NCI-H345 (cell line): Measurements from ENCODE around the gene RBM43.
A peak's percentile ranks its signal among the peaks of the same experiment; 100 is the strongest.
"Not testable (repeated sequence)": the region's sequence is repeated elsewhere in the genome, so short reads cannot be mapped to it uniquely, and the experiment has no call there.

ENCODE experiments used
- DNase-seq: peaks from one replicate; lab custom pipeline; 2025; lab: John Stamatoyannopoulos, UW

The RBM43 gene

DNA sequence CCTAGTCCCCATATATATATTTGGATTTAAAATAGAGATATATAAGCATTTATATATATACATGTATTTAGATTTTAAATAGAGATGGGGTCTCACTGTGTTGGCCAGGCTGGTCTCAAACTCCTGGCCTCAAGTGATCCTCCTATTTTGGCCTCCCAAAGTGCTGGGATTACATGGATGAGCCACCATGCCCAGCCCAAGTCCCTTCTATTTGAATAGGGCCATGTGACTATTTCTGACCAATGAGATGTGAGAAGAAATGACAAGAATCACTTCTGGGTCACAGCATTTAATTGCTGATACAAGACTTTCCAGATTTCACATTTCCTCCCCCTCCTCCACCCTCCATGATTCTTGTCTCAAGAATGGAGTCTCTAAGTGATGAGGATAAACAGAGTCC, 6.4 kb upstream of the RBM43 start:
- no peak for DNase-seq

DNA sequence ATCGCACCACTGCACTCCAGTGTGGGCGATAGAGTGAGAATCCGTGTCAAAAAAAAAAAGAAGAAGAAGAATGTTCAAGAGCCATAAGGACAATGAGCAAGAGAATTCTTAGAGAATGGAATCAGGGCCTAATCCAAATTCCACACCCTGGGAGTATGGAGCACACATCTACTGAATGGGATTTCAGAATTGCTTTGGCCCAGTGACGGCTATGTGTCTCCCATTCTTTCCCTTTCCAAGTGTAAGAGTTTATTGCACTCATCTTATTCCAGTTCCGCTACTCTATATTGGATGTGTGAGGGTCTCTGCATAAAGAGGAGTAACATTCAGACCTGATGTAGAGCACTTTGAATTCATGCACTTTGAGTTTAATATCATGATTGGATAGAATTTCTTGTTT, 5.9 kb upstream of the RBM43 start:
- no peak for DNase-seq

GRCh38 chr2:151265991-151266390, 4.3 kb upstream of the RBM43 start:
- no peak for DNase-seq

- DNase-seq: peak; percentile 14
These were observed 2.6 kb upstream of the RBM43 start for GRCh38 chr2:151264157-151264825.

DNA sequence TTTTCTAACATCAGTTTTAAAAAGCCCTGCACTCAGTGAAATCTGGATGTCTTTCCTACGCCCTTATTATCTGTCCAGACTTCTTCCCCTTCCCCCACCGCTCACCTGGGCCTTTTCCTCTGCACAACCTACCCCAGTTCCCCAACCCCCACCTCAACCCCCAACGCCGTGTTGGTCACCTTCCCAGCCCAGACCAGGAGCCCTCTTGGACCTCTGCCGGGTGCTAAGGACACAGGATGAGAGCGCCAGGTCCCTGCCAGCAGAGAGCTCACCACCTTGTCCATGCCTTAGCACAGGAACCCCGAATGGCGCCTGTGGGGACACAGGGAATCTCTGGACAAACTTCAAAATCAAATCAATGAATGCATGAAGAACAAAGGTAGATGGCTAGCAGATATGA, 966 bp upstream of the RBM43 start:
- DNase-seq: no peak

DNA sequence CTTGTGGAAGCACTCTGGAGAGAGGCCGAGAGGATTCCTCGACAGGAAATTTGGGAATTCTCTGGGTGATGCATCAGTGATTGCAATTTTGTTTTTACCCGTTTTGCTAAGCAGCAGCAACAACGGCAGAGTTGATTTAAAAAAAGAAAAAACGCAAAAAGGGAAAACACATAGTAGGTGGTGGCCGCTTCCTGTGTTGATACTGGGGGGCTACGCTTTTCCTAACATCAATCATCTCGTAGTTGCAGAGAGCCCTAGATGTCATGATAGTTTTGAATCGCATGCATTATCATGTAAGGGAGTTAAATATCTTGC, 271 bp upstream of the RBM43 start:
- no peak for DNase-seq

DNA sequence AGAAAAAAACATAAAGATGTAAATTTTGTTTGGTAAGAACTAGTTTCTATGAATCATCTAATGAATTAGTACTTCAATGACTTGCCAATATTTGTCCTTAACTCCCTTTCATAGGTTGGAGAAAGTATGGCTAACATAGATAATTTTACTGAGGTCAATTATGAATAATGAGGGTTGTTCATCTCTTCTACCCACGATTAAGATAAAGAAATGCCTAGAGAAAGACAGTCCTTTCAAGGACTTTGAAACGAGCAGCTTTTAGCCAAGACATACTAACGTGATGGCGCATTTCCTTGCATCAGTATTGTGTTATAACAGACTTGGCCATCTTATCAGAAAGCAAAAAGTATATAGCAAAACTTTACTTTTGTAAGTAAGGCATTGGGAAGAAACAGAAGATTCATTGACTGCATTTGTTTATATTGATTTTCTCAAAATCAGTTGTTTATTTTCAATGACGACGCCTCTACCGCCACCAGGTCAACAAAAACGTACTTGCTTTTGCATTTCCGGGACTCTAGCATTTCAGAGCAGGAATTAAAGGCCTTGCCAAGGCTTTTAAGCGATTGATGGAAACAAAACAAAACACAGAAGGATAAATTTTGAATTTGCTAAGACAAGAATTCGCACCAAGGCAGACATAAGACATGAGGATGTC, 961 bp downstream of the RBM43 start:
- DNase-seq: no peak

GRCh38 chr2:151258121-151258520, 3.5 kb downstream of the RBM43 start:
- no peak for DNase-seq

GRCh38 chr2:151252646-151253045, 9.0 kb downstream of the RBM43 start:
- no peak for DNase-seq

DNA sequence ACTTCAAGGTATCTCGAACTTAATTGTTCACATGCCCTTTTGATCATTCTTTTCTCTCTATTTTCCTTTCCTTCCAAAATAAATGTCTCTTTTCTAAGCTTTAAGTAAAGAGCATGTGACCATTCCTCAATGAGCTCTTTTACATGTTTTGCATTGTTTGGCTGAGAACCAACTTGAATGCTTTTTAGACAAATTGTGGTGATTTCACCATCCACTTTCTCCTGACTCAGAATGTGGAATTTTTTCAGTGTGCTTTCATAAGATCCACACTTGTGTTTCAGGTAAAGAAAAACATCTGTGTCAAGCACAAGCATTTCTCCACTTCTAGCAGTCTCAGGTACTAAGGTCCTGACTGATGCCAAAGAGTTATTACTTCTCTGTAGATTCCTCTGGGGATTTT, 10.7 kb downstream of the RBM43 start:
- DNase-seq: no peak

- DNase-seq: no peak
These were observed 14.2 kb downstream of the RBM43 start for GRCh38 chr2:151247432-151247831.

DNA sequence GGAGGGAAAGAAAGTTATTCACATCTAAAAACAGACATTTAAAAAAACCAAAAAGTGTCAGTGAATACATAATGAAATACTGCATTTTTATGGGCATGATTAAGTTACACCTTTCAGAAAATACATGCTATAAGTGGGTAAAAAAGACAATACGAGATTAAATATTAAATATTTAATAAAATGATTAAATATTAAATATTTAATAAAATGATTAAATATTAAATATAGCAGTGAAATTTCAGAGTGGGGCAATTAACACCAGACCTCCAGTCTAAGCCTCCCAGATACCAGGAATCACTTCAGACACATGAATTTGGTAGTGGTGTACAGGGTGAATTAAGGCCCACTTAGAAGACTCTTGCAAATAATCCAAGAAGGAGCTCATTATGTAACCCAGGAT, 15.5 kb downstream of the RBM43 start:
- no peak for DNase-seq

- no peak for DNase-seq
These were observed 18.2 kb downstream of the RBM43 start for GRCh38 chr2:151243468-151243867.

DNA sequence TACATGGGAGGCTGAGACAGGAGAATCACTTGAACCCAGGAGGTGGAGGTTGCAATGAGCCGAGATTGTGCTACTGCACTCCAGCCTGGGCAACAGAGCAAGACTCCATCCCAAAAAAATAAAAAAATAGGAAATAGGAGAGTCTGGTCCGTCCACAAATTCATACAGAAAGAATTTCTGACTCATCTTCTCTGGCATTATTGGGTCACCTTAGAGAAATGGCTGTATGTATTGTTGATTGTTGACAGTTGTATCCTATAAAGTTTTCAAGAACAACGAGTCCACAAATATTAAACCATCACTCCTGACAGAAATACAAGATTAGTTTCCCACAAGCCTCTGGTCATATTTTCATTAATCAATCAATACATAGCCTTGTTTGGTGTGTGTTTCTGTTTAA, 20.4 kb downstream of the RBM43 start:
- no peak for DNase-seq

DNA sequence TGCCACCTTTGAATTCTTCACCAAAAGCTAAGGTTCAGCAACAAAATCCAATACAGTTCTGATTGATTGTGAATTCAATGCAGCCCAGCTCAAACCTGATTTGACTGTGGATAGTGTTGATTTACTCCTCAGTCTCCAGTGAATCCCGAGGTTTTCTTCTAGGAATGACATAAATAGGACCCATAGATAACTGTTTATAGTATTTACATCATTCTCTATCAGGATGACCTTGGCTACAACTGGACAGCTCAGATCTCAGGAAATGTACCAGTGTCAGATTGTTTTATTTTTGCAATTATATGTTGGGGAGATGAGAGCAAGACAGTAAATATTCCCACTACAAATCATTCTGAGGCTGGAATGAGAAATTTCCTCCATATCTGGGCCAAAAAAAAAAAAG, 21.2 kb downstream of the RBM43 start:
- no peak for DNase-seq

DNA sequence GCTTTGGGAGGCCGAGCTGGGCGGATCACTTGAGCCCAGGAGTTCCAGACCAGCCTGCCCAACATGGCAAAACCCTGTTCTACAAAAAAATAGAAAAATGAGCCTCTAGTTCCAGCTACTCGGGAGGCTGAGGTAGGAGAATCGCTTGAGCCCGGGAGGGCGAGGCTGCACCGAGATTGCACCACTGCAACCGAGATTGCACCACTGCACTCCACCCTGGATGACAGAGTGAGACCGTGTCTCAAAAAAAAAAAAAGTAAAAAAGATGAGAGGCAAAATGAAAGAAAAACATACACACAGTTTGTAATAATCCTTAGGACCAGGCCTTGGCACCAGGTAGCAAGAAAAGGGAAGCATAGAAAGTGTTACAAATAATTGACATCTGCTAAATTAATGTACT, 22.0 kb downstream of the RBM43 start:
- DNase-seq: no peak

DNA sequence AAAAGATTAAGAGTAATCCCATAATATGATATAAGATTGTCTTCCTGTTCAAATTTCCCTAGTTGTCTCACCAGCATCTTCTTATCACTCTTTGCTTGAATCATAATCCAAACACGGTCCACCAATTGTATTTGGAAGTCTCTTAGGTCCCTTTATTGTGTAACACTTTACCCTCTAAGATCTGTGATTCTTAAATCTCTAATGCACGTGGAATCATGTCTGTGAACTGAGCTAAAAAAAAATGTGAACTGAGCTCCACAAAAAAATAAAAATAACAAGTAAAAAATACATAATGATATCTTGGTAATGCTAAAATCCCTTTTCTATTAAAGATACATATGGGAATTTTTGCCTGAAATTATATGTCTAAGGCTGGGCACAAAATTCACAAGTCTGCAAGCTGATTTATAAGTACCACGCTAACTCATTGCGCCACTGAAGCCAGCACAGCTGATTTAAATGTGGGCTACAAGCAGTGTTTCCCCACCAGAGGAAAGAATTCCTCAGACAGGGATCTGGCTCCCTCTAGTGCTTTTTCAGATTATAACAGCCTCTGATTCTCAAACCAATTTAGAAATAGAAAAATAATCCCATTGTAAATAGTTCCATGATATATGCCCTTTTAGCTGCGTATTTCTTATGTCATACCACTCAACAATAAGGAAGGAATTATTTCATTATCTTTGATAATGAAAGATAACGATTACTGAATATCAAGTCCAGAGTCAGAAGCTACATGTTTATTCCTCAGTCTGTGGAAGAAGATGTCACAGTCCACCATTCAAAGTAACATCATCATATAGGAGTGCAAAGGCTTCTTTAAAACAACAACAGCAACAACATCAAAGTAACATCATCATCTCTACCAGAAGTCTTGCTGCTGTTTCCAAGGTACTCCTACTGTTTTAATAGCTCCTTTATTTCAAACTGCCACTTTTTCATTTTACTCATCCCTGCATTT, 22.9 kb downstream of the RBM43 start:
- peak; percentile 65 for DNase-seq

DNA sequence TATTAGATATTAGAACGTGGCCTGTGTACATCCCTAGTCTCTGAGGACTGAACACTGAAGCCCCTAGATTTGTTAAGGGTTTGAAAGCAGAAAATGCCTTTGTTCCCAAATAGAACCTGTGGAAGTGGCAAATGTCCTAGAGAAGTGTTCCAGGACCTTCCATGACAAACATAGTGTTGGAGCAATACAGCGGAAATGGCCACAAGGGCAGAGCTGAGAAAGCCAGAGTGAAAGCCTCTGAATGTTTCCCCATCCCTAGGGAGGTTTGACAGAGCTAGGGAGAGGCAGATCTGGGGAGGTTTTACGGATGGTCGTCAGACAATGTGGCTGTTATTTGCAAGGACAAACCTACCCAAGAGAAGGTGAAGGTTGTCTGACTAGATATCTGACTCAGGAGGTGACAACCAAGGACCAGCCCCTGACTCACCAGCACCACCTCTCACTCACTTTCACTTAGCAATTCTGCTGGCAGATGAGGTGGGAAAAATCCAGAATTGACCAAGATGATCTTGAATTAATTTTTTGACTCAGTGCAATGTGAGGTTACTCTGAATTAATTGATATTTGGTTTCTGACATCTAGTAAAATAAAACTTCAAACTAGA, 24.1 kb downstream of the RBM43 start:
- DNase-seq: no peak

DNA sequence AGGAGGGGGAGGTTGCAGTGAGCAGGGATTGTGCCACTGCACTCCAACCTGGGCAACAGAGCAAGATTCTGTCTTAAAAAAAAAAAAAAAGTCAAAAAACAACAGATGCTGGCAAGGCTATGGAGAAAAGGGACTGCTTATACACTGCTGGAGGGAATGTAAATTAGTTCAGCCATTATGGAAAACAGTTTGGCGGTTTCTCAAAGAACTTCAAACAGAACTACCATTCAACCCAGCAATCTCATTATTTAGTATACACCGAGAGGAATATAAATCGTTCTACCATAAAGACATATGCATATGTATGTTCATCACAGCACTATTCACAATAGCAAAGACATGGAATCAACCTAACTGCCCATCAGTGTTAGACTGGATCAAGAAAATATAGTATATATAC, 27.9 kb downstream of the RBM43 start:
- DNase-seq: not testable (repeated sequence)

DNA sequence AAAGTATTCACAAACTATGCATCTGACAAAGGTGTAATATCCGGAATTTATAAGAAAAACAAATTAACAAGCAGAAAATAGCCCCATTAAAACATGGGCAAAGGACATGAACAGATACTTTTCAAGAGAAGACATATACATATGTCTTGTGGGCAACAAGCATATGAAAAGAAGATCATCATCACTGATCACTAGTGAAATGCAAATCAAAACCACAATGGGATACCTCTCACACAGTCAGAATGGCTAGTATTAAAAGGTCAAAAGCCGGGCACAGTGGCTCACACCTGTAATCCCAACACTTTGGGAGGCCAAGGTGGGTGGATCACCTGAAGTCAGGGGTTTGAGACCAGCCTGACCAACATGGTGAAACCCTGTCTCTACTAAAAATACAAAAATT, 28.4 kb downstream of the RBM43 start:
- DNase-seq: not testable (repeated sequence)

GRCh38 chr2:151230627-151231140, 31.0 kb downstream of the RBM43 start:
- DNase-seq: no peak

DNA sequence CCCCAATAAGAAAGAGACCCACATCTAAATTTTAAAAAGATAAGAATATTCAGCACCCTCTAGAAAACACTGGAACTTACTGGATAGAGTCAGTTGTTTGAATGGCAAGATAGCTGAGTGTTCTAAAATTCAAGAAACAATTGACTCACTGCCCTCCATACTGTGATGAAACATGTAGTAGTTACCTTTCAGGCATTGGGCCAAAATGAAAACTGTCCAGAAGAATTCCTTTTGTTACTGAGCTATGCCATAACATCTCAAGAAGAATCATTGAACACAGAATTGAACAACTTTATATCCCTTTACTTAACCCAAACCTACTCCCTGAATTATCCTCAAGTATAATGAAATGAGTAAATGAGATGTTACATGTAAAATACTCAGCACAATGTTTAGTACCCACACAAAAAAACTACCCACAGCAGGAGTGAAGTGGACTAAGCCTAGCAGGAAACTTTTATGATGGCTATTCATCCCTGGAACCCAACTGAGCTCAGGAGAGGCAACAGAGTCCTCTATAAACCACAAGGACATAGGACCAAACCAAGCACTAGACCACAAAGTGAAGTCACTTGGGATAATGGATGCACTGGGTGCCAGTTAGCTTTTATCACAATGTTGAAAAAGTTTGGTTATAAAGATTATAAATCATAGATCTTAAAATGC, 32.7 kb downstream of the RBM43 start:
- peak; percentile 47 for DNase-seq
